Neural cell (in vitro differentiated cells): Measurements from ENCODE around the gene TFCP2. TPM values are rescaled to one million over a fixed set of nuclear protein-coding genes. Genes with fewer than 3 reads are reported as not detected.
A peak's percentile ranks its signal among the peaks of the same experiment; 100 is the strongest.

Experiments used
- H2AFZ ChIP-seq: fragments of 200-600, 300-800 bp; sonication (generic), shearing (Covaris generic); 2 replicates; pipeline ENCODE4 v1.6.0; 2014; ENCODE audit warnings: low read depth, mild to moderate bottlenecking, antibody characterized with exemption, low read length, moderate library complexity
- H3F3A ChIP-seq: fragments of 200-600 bp; shearing (Covaris generic); 2 replicates; pipeline ENCODE4 v1.6.1; 2016; ENCODE audit warnings: mild to moderate bottlenecking, moderate library complexity, mixed read lengths, antibody characterized with exemption, low read length; ENCODE audit not compliant: insufficient read depth, poor library complexity, severe bottlenecking
- H3K27ac ChIP-seq: fragments of 200-600, 300-800 bp; sonication (generic), shearing (Covaris generic); 2 replicates; pipeline ENCODE4 v1.5.1; 2014; ENCODE audit warnings: mild to moderate bottlenecking, low read length, moderate library complexity
- H3K27me3 ChIP-seq: fragments of 300-800, 200-600 bp; sonication (generic), shearing (Covaris generic); 2 replicates; pipeline ENCODE4 v1.6.0; 2014; ENCODE audit warnings: mild to moderate bottlenecking, low read depth, low read length, moderate library complexity; ENCODE audit not compliant: insufficient read depth
- H3K36me3 ChIP-seq: fragments of 300-800, 200-600 bp; sonication (generic), shearing (Covaris generic); 2 replicates; pipeline ENCODE4 v1.5.1; 2014; ENCODE audit warnings: mild to moderate bottlenecking, antibody characterized with exemption, low read length, moderate library complexity; ENCODE audit not compliant: insufficient read depth
- H3K4me2 ChIP-seq: fragments of 300-800, 200-600 bp; sonication (generic), shearing (Covaris generic); 2 replicates; pipeline ENCODE4 v1.6.0; 2014; ENCODE audit warnings: mild to moderate bottlenecking, low read length
- H3K4me3 ChIP-seq: fragments of 300-800, 200-600 bp; sonication (generic), shearing (Covaris generic); 2 replicates; pipeline ENCODE4 v1.5.1; 2014; ENCODE audit warnings: mild to moderate bottlenecking, low read length, moderate library complexity
- H3K79me2 ChIP-seq: fragments of 200-600 bp; shearing (Covaris generic); replicated peaks from 2 replicates; pipeline ENCODE4 v1.6.0; 2014; ENCODE audit warnings: mild to moderate bottlenecking, low read length, moderate library complexity; ENCODE audit not compliant: insufficient read depth
- H3K9ac ChIP-seq: fragments of 300-800, 200-600 bp; sonication (generic), shearing (Covaris generic); 2 replicates; pipeline ENCODE4 v1.6.1; 2016; ENCODE audit warnings: mild to moderate bottlenecking, low read length, mixed read lengths
- H3K9me2 ChIP-seq: fragments of 200-600 bp; shearing (Covaris generic); 2 replicates; pipeline ENCODE4 v1.6.1; 2016; ENCODE audit warnings: mild to moderate bottlenecking, low read length, mixed read lengths; ENCODE audit not compliant: insufficient read depth
- H3K9me3 ChIP-seq: fragments of 200-600, 300-800 bp; sonication (generic), shearing (Covaris generic); 2 replicates; pipeline ENCODE4 v1.6.1; 2016; ENCODE audit warnings: mild to moderate bottlenecking, mixed run types, low read length, moderate library complexity, mixed read lengths
- H4K20me1 ChIP-seq: fragments of 200-600 bp; shearing (Covaris generic); 2 replicates; pipeline ENCODE4 v1.6.1; 2016; ENCODE audit warnings: mild to moderate bottlenecking, mixed run types; ENCODE audit not compliant: insufficient read depth
- CTCF ChIP-seq: fragments of 450-650 bp; IDR thresholded peaks from 2 replicates; pipeline ENCODE4 v1.5.1; 2014; ENCODE audit warnings: antibody characterized with exemption, mild to moderate bottlenecking, moderate library complexity; ENCODE audit not compliant: poor library complexity, severe bottlenecking
- EP300 ChIP-seq: fragments of 450-650 bp; conservative IDR thresholded peaks from 2 replicates; pipeline ENCODE4 v1.6.1; 2014; ENCODE audit warnings: antibody characterized with exemption, mild to moderate bottlenecking, moderate library complexity; ENCODE audit not compliant: poor library complexity, severe bottlenecking
- EZH2 ChIP-seq: fragments of 200-600, 300-800 bp; shearing (Covaris generic), sonication (generic); IDR thresholded peaks from 2 replicates; pipeline ENCODE4 v1.6.1; 2014; ENCODE audit warnings: antibody characterized with exemption, low read length, borderline replicate concordance, mild to moderate bottlenecking; ENCODE audit not compliant: insufficient read depth, poor library complexity, severe bottlenecking
- MXI1 ChIP-seq: fragments of 450-650 bp; conservative IDR thresholded peaks from 2 replicates; pipeline ENCODE4 v1.6.1; 2014; ENCODE audit warnings: antibody characterized with exemption, mild to moderate bottlenecking; ENCODE audit not compliant: poor library complexity, severe bottlenecking
- POLR2AphosphoS5 ChIP-seq: IDR thresholded peaks from 2 replicates; pipeline ENCODE4 v1.6.1; 2012
- RAD21 ChIP-seq: fragments of 450-650 bp; conservative IDR thresholded peaks from 2 replicates; pipeline ENCODE4 v1.6.1; 2014; ENCODE audit warnings: antibody characterized with exemption, mild to moderate bottlenecking, moderate library complexity
- REST ChIP-seq: IDR thresholded peaks from 2 replicates; pipeline ENCODE4 v1.6.1; 2012; ENCODE audit warnings: borderline replicate concordance
- SMC3 ChIP-seq: fragments of 450-650 bp; conservative IDR thresholded peaks from 2 replicates; pipeline ENCODE4 v1.6.1; 2014; ENCODE audit warnings: antibody characterized with exemption, mild to moderate bottlenecking, moderate library complexity; ENCODE audit not compliant: poor library complexity
- TAF1 ChIP-seq: IDR thresholded peaks from 2 replicates; pipeline ENCODE4 v1.6.1; 2012; ENCODE audit warnings: low read depth
- polyA plus RNA-seq: library from polyadenylated mRNA; depleted of rRNA; stranded (reverse); fragments of >200 nt; gene quantifications from 2 replicates; pipeline ENCODE4 v1.2.3, GENCODE V29; 2014

Gene TFCP2
- polyA plus RNA-seq, 1 donor from 2014 or later, result 28.6 TPM

GRCh38 chr12:51051787-51052186, 121.1 kb downstream of the TFCP2 start:
- Histone ChIP-seq H3K4me3 (no peak overlapping the region), H3K79me2 (peaks cover 5% of the 10 kb centered on the region), H2AFZ (no peak overlapping the region), H4K20me1 (no peaks in the 10 kb centered on the region), H3K9me2 (no peaks in the 10 kb centered on the region), H3K36me3 (no peaks in the 10 kb centered on the region), H3K27me3 (no peaks in the 10 kb centered on the region), H3F3A (no peaks in the 10 kb centered on the region), H3K9ac (no peak overlapping the region), H3K27ac (no peak overlapping the region), H3K9me3 (no peaks in the 10 kb centered on the region), H3K4me2 (no peak overlapping the region)
- TF ChIP-seq EP300 (no peak), EZH2 (no peak), REST (no peak), TAF1 (no peak), SMC3 (no peak), CTCF (no peak), MXI1 (no peak), POLR2AphosphoS5 (no peak), RAD21 (no peak)

- no peak overlapping the region for H3K27ac ChIP-seq
- H3F3A ChIP-seq, result no peaks in the 10 kb centered on the region
- no peak overlapping the region for H3K9ac ChIP-seq
Measured at GRCh38 chr12:51049525-51049924, 123.4 kb downstream of the TFCP2 start.

More at GRCh38 chr12:51049525-51049924, 123.4 kb downstream of the TFCP2 start:
- Histone ChIP-seq H3K9me2 (no peaks in the 10 kb centered on the region), H3K36me3 (no peaks in the 10 kb centered on the region), H4K20me1 (no peaks in the 10 kb centered on the region), H3K27me3 (no peaks in the 10 kb centered on the region), H2AFZ (no peak overlapping the region), H3K4me2 (peak overlapping the region; percentile 66), H3K4me3 (peak overlapping the region; percentile 71), H3K79me2 (peaks cover 5% of the 10 kb centered on the region), H3K9me3 (no peaks in the 10 kb centered on the region)
- no peak for TF ChIP-seq EZH2
- TF ChIP-seq POLR2AphosphoS5, result no peak
- no peak for TF ChIP-seq RAD21
- TF ChIP-seq CTCF, result no peak
- no peak for TF ChIP-seq REST
- no peak for TF ChIP-seq MXI1
- TF ChIP-seq EP300, result no peak
- TF ChIP-seq SMC3, result no peak
